ENCODE results near the gene EXOSC5.
"Not testable (repeated sequence)": the region's sequence is repeated elsewhere in the genome, so short reads cannot be mapped to it uniquely, and the experiment has no call there.

EXOSC5 gene

DNA sequence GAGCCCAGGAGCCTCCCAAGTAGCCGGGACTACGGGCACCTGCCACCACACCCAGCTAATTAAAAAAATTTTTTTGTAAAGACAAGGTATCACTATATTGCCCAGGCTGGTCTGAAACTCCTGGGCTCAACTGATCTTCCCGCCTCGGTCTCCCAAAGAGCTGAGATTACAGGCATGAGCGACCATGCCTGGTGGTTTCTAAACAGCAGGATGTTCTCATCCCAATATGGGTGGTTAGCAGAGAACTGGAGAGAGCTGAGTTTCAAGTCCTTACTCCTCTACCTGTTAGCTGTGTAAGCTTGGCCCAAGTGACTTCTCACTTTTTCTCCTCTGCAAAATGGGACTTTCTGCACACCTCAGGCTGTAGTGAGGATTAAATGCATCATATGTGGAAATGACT, 12.8 kb downstream of the EXOSC5 start:
- Histone ChIP-seq H3K27me3 (ENCODE audit: low read depth, low read length) (no peaks in the 10 kb centered on the region), H3K9me3 (ENCODE audit: insufficient read depth, low read length) (no peaks in the 10 kb centered on the region), H3K4me3 (ENCODE audit: low read length) (no peak overlapping the region), H3K9ac (ENCODE audit: low read length) (no peak overlapping the region), H3K4me2 (ENCODE audit: low read length) (no peak overlapping the region), H3K79me2 (ENCODE audit: low read length) (no peaks in the 10 kb centered on the region), H3K4me1 (ENCODE audit: low read length) (no peaks in the 10 kb centered on the region), H3K27ac (ENCODE audit: low read length) (no peak overlapping the region), H2AFZ (ENCODE audit: low read depth, low read length) (no peak overlapping the region), H4K20me1 (ENCODE audit: insufficient read depth, low read length) (no peaks in the 10 kb centered on the region), H3K36me3 (replicated peaks; ENCODE audit: low read depth, low read length) (peaks cover 27% of the 10 kb centered on the region)
- no peak for TF ChIP-seq EZH2phosphoT487 (IDR thresholded peaks at IDR 0.05; ENCODE audit: low read depth)

GRCh38 chr19:41381536-41381935, 15.6 kb downstream of the EXOSC5 start:
- H3K79me2 ChIP-seq (ENCODE audit: low read length); H3K4me2 ChIP-seq (ENCODE audit: low read length); H3K4me3 ChIP-seq (ENCODE audit: low read length); H3K27ac ChIP-seq (ENCODE audit: low read length); H3K9me3 ChIP-seq (ENCODE audit: insufficient read depth, low read length); H3K4me1 ChIP-seq (ENCODE audit: low read length); H3K9ac ChIP-seq (ENCODE audit: low read length); H2AFZ ChIP-seq (ENCODE audit: low read depth, low read length); H3K27me3 ChIP-seq (ENCODE audit: low read depth, low read length); H4K20me1 ChIP-seq (ENCODE audit: insufficient read depth, low read length): not testable (repeated sequence)
- H3K36me3 ChIP-seq (replicated peaks; ENCODE audit: low read depth, low read length) = peaks cover 14% of the 10 kb centered on the region

- Histone ChIP-seq H3K27me3 (ENCODE audit: low read depth, low read length) (no peaks in the 10 kb centered on the region), H4K20me1 (ENCODE audit: insufficient read depth, low read length) (no peaks in the 10 kb centered on the region), H3K9me3 (ENCODE audit: insufficient read depth, low read length) (no peaks in the 10 kb centered on the region), H2AFZ (ENCODE audit: low read depth, low read length) (no peak overlapping the region), H3K27ac (ENCODE audit: low read length) (no peak overlapping the region), H3K4me3 (ENCODE audit: low read length) (no peak overlapping the region), H3K4me1 (ENCODE audit: low read length) (peaks cover 8% of the 10 kb centered on the region), H3K4me2 (ENCODE audit: low read length) (no peak overlapping the region), H3K9ac (ENCODE audit: low read length) (no peak overlapping the region), H3K36me3 (replicated peaks; ENCODE audit: low read depth, low read length) (no peaks in the 10 kb centered on the region), H3K79me2 (ENCODE audit: low read length) (no peaks in the 10 kb centered on the region)
- TF ChIP-seq CTCF (IDR thresholded peaks at IDR 0.05; ENCODE audit: low read depth, low read length) = no peak
- TF ChIP-seq EZH2phosphoT487 (IDR thresholded peaks at IDR 0.05; ENCODE audit: low read depth) = no peak
Observed at GRCh38 chr19:41377977-41378709, 19.0 kb downstream of the EXOSC5 start.

DNA sequence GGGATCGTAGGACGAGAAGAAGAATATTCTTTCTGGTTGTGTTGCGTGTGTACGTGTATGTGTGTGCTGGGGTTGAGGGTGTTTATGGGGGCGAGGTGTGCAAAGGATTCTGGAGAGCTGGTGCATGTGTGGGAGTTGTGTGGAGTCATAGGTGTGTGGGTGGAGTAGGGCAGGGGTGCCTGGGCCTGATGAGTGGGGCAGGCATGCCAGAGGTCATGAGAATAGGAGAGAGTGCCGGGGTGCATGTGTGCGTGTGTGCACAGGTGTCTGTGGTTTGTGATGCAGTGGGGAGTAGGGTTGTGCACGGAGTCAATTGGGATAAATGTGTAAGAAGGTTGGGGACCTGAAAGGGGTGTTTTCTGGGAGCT, 20.2 kb downstream of the EXOSC5 start:
- Histone ChIP-seq H3K27ac (ENCODE audit: low read length) (no peak overlapping the region), H3K4me3 (ENCODE audit: low read length) (no peak overlapping the region)

More for the DNA sequence above, 20.2 kb downstream of the EXOSC5 start:
- no peaks in the 10 kb centered on the region for H4K20me1 ChIP-seq (ENCODE audit: insufficient read depth, low read length)
- H3K36me3 ChIP-seq (replicated peaks; ENCODE audit: low read depth, low read length) = no peaks in the 10 kb centered on the region
- no peak for TF ChIP-seq CTCF (IDR thresholded peaks at IDR 0.05; ENCODE audit: low read depth, low read length)
- TF ChIP-seq EZH2phosphoT487 (IDR thresholded peaks at IDR 0.05; ENCODE audit: low read depth) = no peak
- H3K9me3 ChIP-seq (ENCODE audit: insufficient read depth, low read length) = no peaks in the 10 kb centered on the region
- peaks cover 8% of the 10 kb centered on the region for H3K4me1 ChIP-seq (ENCODE audit: low read length)
- H2AFZ ChIP-seq (ENCODE audit: low read depth, low read length) = no peak overlapping the region
- no peaks in the 10 kb centered on the region; the same call in 1 of the 2 replicates for H3K79me2 ChIP-seq (ENCODE audit: low read length)
- H3K4me2 ChIP-seq (ENCODE audit: low read length) = no peak overlapping the region
- no peaks in the 10 kb centered on the region for H3K27me3 ChIP-seq (ENCODE audit: low read depth, low read length)
- H3K9ac ChIP-seq (ENCODE audit: low read length) = no peak overlapping the region
